ENCODE results near the gene SSBP2.

SSBP2 gene

DNA sequence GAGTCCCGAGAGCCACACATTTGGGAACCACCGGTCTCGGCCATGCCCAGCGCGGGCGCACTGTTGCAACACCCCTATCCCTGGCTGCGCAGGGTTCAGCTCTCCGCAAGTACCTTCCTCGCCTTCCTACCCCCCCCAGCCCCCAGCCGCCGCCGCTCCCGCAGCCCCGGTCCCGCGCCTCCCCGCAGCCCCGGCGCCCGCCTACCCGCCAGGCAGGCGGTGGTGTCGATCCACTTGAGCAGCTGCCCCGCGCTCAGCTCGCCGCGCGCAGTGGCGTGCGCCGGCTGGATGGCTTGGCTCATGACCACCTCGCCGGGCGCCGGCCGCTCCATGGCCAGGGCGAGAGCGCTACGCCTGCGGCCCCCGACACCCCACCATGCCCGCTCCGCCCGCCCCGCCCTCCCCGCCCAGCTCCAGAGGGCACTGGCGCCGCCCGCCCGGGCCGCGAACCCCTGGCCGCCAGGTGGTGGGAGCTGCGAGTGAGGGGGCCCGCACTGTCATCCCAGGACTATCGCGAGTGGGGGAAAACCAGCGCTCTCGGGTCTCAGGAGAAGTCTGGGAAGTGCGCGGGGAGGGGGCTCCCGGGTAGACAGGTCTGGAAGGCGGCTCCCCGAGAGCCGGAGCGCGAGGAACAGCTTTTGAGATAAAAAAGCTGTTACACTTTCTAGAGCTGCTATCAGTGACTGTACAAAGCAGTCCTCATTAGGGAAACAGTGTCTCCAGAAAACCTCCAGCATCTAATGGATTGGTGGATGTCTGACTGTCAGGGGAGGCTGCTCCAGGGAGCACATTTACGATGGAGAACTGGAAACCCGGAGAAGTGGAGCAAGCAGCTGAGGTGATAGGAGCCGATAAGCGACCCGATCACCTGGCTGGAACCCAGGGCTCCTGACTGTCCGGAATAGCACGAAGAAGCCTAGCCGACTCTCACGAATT lies 356.8 kb downstream of the SSBP2 start, which contains the start of gene ACOT12:
Gene ACOT12 (minus strand): TSS at position 352 of the 936 bp plus-strand sequence. CDS start 20 bp downstream, at position 332.
- no peak for DNase-seq (ENCODE audit: low read depth in 2 of 2)

GRCh38 chr5:81393430-81393782 lies 357.5 kb downstream of the SSBP2 start:
- no peak for DNase-seq (ENCODE audit: low read depth in 2 of 2)

DNA sequence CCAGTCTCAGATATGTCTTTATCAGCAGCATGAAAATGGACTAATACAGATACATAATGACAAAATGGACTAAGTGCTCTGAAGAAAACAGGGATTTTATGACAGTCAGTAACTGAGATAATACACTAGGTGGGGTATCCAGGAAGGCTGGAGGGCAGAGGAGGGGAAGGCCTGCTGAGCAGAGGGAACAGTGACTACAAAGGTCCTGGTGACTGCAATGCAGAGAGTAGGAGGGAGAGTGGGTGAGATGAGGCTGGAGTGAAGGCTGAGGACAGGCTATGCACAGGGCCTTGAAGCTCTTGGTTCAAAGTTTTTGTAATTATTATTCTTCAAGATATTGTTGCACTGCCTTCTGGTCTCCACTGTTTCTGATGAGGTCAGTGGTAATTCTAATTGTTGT lies 361.9 kb downstream of the SSBP2 start:
- no peak for DNase-seq (ENCODE audit: low read depth in 2 of 2)

GRCh38 chr5:81388169-81388568 lies 362.7 kb downstream of the SSBP2 start:
- no peak for DNase-seq (ENCODE audit: low read depth in 2 of 2)

DNA sequence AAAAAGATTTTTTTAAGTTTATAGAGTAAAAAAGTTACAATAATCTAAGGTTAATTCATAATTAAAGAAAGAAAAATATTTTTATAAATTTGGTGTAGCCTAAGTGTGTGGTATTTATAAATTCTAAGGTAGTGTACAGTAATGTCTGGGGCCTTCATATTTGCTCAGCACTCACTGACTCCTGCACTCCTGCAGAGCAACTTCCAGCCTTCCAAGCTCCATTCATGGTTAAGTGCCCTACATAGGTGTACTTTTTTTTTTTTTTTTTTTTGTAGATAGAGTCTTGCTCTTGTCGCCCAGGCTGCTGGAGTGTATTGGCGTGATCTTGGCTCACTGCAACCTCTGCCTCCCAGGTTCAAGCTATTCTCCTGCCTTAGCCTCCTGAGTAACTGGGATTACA lies 367.0 kb downstream of the SSBP2 start:
- DNase-seq (ENCODE audit: low read depth in 2 of 2), result no peak

- no peak for DNase-seq (ENCODE audit: low read depth in 2 of 2)
These were observed 379.5 kb downstream of the SSBP2 start for GRCh38 chr5:81371354-81371876.

- no peak for DNase-seq (ENCODE audit: low read depth in 2 of 2)
These were observed 380.0 kb downstream of the SSBP2 start for GRCh38 chr5:81370912-81371311.

- no peak for DNase-seq (ENCODE audit: low read depth in 2 of 2)
These were observed 385.4 kb downstream of the SSBP2 start for GRCh38 chr5:81365541-81365940.

- no peak for DNase-seq (ENCODE audit: low read depth in 2 of 2)
These were observed 387.6 kb downstream of the SSBP2 start for GRCh38 chr5:81363093-81363871.

Data from stimulated activated CD8-positive, alpha-beta memory T cell treated with anti-CD3 and anti-CD28 coated beads, Interleukin-2, amount 100 ng/mL, for 48 hours (primary cell).